ENCODE data around the gene EFCAB10.

The EFCAB10 gene, protein sequence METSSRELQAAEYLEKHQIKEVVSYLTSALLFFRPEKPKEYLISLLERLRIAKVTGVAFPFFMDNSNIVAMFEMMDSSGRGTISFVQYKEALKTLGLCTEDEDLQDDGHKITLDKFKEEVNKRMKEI

GRCh38 chr7:105581066-105581811 is at the start of gene EFCAB10:
EFCAB10 (minus strand) TSS chr7:105581493; CDS start chr7:105581463, 30 bp downstream.
- H3K4me3 ChIP-seq (ENCODE audit: low read depth, low read length) = peak within 1 kb of the TSS; percentile 55

DNA sequence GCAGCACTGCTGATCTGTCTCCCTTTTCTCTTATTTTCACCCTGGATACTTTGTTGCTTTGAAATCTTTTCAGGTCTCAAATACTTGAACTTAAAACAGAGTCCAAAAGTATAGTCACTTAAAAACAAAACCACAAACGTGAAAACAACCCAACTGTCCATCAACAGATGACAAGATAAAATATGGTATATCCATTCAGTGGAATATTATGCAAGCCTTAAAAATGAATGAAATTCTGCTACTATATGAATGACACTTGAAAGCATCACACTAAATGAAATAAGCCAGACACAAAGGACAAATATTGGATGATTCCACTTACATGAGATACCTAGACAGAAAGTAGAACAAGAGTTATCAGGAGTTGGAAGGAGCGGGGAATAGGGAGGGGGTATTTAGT is 44.7 kb upstream of the EFCAB10 start:
- H3K4me3 ChIP-seq (ENCODE audit: low read depth, low read length) = no peak overlapping the region
- TF ChIP-seq CTCF (IDR thresholded peaks at IDR 0.05; ENCODE audit: borderline replicate concordance, insufficient read depth, low read depth, low read length) = no peak

More at GRCh38 chr7:105581066-105581811, at the start of gene EFCAB10:
- TF ChIP-seq CTCF (IDR thresholded peaks at IDR 0.05; ENCODE audit: borderline replicate concordance, insufficient read depth, low read depth, low read length) = no peak

- no peak for TF ChIP-seq CTCF (IDR thresholded peaks at IDR 0.05; ENCODE audit: borderline replicate concordance, insufficient read depth, low read depth, low read length)
- H3K4me3 ChIP-seq (ENCODE audit: low read depth, low read length) = no peak overlapping the region
These were observed 42.6 kb upstream of the EFCAB10 start for GRCh38 chr7:105623906-105624305.

DNA sequence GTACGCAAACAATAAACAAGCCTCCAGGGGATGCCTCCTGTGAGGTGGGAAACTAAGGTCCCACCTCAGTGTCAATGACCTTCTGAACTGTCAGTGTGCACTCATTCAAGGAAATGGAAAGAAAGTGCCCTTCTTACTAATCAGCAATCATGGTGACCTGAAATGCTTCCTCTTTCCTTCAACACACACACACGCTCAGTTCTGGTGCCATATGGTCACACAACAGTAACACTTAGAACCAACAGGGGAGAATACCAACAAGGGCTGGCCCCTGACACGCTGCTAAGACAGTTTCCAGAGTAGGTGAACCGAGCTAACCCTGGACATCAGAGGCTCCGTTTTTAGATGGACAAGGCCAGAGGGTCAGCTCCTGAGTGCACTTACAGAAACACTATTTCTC is 42.1 kb upstream of the EFCAB10 start:
- no peak for TF ChIP-seq CTCF (IDR thresholded peaks at IDR 0.05; ENCODE audit: borderline replicate concordance, insufficient read depth, low read depth, low read length)
- no peak overlapping the region for H3K4me3 ChIP-seq (ENCODE audit: low read depth, low read length)

DNA sequence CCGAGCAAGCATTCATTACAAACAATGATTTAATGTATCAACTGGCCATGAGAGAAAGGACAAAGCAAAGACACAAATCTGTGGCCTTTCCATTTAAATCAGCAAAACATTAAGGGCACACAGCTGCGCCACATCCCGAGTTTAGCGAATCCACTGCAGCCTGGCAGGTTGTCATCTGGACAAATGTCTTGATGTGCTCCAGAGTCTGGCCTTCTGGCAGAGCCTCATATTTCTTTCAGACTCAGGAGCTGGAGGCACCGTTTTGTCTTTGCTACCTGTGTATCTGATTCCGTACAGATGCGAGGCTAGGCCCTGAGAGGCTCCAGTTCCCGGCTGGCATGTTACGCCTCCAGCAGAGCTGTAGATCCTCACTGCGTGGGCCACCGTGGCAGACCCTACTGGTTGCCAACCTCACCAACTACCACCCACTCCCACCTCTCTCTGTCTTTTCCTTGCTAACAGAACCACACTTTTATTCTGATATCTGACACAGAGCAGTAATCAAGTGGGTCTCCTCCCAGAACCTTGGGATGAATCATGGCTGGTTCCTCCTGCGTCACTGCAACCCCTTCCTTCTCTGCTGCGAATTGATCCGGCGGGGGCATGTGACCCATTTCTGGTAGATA is 40.9 kb upstream of the EFCAB10 start:
- H3K4me3 ChIP-seq (ENCODE audit: low read depth, low read length) = no peak overlapping the region
- no peak for TF ChIP-seq CTCF (IDR thresholded peaks at IDR 0.05; ENCODE audit: borderline replicate concordance, insufficient read depth, low read depth, low read length)

DNA sequence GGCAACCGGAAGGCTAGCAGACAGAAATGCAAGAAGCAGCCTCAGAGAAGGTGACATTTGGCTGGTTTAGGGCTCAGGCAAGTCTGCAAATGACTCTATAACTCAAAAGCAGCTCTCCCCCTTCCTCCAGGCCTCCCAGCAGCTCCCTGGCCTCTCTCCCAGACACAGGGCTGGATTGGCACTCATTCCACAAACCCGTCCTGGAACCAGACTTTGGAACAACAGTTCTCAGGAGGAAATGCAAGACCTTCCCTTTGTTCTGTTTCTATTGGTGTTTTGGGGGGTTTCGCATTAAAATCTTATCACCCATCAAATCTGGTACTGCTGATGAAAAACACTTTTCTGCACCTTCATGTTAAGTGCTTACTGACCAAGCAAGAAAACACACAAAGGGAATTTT is 40.3 kb upstream of the EFCAB10 start:
- TF ChIP-seq CTCF (IDR thresholded peaks at IDR 0.05; ENCODE audit: borderline replicate concordance, insufficient read depth, low read depth, low read length) = no peak
- no peak overlapping the region for H3K4me3 ChIP-seq (ENCODE audit: low read depth, low read length)

Data from GM12875 (cell line).